ENCODE results near the gene RAB23.

DNA sequence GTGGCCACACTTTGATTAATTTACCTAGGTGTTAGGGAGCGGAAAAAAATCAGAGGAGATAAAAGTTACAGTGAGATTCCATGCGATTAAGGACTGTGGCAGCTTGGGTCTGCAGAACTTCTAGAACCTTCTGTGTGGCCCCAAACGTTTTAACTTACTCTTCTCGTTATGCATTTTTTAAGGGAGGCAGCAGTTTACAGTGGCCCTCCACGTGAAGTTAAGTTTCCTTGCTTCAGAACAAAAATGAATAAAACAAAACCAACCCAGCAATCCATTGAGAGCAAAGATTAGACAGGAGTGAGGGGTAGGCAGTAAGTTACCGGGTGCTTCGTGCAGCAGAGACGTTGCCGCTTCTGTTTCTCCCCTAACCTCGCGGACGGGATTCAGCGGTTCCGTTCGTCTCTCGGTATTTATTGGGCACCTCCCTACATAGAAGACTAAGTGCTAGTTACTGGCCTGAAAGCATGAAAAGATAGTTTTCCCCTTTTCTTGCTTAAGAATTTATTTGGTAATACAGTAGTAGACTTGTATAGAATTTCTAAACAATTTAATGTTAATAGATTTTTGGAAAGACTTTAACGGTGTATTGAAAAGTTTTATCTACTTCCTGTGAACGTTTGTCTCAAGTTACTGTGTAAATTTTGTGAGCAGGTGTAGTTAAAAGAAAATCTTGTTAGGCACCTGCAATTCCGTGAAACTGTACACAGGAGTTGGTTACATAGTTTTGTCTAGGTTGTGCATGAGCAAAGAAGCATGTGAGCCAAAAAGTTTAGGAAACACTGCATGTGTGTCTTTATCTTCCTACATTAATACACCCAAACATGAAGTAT is 48.8 kb downstream of the RAB23 start:
- TF ChIP-seq YY1 (IDR thresholded peaks at IDR 0.05; ENCODE audit: insufficient read depth, insufficient read length): no peak
- no peak for TF ChIP-seq SUZ12 (IDR thresholded peaks at IDR 0.05; ENCODE audit: extremely low read depth, insufficient read depth, insufficient read length)
